ENCODE results near the gene ZCCHC24.
"Not testable (repeated sequence)": the region's sequence is repeated elsewhere in the genome, so short reads cannot be mapped to it uniquely, and the experiment has no call there.

The ZCCHC24 gene

GRCh38 chr10:79332610-79333315, 112.7 kb downstream of the ZCCHC24 start:
- DNase-seq (ENCODE audit: low read depth in 1 of 2, low spot score in 1 of 2), result not testable (repeated sequence)
